Measurements from ENCODE around the gene MAGEC1.

DNA sequence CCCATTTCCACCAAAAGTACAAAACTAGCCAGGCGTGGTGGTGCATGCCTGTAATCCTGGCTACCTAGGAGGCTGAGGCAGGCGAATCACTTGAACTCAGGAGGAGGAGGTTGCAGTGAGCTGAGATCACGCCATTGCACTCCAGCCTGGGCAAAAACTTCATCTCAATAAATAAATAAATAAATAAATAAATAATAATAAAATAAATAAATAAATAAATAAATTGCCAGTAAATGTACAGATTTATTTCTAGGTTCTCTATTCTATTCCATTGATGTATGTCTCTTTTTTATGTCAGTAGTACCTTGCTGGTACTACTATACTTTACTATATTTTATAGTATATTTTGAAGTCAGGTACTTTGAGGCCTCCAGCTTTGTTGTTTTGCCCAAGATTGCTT lies 43.7 kb downstream of the MAGEC1 start:
- TF ChIP-seq, protein P1, sequence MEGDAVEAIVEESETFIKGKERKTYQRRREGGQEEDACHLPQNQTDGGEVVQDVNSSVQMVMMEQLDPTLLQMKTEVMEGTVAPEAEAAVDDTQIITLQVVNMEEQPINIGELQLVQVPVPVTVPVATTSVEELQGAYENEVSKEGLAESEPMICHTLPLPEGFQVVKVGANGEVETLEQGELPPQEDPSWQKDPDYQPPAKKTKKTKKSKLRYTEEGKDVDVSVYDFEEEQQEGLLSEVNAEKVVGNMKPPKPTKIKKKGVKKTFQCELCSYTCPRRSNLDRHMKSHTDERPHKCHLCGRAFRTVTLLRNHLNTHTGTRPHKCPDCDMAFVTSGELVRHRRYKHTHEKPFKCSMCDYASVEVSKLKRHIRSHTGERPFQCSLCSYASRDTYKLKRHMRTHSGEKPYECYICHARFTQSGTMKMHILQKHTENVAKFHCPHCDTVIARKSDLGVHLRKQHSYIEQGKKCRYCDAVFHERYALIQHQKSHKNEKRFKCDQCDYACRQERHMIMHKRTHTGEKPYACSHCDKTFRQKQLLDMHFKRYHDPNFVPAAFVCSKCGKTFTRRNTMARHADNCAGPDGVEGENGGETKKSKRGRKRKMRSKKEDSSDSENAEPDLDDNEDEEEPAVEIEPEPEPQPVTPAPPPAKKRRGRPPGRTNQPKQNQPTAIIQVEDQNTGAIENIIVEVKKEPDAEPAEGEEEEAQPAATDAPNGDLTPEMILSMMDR (IDR thresholded peaks at IDR 0.05) = no peak
- no peak for TF ChIP-seq POLR2A (IDR thresholded peaks at IDR 0.05)

All from body of pancreas (tissue), 4 donors.